Gastrocnemius medialis (tissue), 4 donors: ENCODE measurements around the gene IL24.

Experiments
- POLR2A ChIP-seq, 2 donors: fragments of 450-650 bp; IDR thresholded peaks; one replicate each; pipeline ENCODE4 v1.6.1; 2017; ENCODE audit warnings: antibody characterized with exemption in 2 of 2, mild to moderate bottlenecking in 2 of 2, moderate library complexity in 2 of 2
- TF ChIP-seq, protein P1 (sequence below), 5 experiments: fragments of 450-650 bp in 3 of 5; fragments of 200-600 bp in 2 of 5; sonication (generic) in 2 of 5; IDR thresholded peaks in 4 of 5; conservative IDR thresholded peaks in 1 of 5; 1 replicate in 4 of 5; 2 replicates in 1 of 5; pipeline ENCODE4 v1.5.1; 2016 to 2019; ENCODE audit warnings: antibody characterized with exemption in 5 of 5, mild to moderate bottlenecking in 3 of 5, moderate library complexity in 3 of 5

DNA sequence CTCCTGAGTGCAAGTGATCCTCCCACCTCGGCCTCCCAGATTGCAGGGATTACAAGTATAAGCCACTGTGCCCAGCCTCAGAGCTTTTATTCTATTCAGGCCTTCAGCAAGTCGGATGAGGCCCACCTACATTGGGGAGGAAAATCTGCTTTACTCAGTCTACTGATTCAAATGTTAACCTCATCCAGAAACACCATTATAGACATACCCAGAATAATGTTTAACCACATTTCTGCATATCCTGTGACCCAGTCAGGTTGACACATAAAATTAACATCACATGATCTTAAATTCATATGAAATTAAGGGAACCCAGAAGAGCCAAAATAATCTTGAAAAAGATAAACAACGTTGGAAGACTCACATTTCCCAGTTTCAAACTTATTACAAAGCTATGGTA is 16.9 kb upstream of the IL24 start:
- TF ChIP-seq, protein P1, sequence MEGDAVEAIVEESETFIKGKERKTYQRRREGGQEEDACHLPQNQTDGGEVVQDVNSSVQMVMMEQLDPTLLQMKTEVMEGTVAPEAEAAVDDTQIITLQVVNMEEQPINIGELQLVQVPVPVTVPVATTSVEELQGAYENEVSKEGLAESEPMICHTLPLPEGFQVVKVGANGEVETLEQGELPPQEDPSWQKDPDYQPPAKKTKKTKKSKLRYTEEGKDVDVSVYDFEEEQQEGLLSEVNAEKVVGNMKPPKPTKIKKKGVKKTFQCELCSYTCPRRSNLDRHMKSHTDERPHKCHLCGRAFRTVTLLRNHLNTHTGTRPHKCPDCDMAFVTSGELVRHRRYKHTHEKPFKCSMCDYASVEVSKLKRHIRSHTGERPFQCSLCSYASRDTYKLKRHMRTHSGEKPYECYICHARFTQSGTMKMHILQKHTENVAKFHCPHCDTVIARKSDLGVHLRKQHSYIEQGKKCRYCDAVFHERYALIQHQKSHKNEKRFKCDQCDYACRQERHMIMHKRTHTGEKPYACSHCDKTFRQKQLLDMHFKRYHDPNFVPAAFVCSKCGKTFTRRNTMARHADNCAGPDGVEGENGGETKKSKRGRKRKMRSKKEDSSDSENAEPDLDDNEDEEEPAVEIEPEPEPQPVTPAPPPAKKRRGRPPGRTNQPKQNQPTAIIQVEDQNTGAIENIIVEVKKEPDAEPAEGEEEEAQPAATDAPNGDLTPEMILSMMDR (IDR thresholded peaks at IDR 0.05 in 4 of 5, conservative IDR thresholded peaks at IDR 0.05 in 1 of 5): no peak
- no peak for TF ChIP-seq POLR2A (IDR thresholded peaks at IDR 0.05)
